ENCODE measurements around the gene ETV4. TPM values are rescaled to one million over a fixed set of nuclear protein-coding genes. Genes with fewer than 3 reads are reported as not detected.

Gene ETV4
- total and polyA plus RNA-seq, 2 of the 13 experiments (the other 11 are each of a cell fraction or from before 2014, with no cell fraction given), result 128 to 330 TPM

DNA sequence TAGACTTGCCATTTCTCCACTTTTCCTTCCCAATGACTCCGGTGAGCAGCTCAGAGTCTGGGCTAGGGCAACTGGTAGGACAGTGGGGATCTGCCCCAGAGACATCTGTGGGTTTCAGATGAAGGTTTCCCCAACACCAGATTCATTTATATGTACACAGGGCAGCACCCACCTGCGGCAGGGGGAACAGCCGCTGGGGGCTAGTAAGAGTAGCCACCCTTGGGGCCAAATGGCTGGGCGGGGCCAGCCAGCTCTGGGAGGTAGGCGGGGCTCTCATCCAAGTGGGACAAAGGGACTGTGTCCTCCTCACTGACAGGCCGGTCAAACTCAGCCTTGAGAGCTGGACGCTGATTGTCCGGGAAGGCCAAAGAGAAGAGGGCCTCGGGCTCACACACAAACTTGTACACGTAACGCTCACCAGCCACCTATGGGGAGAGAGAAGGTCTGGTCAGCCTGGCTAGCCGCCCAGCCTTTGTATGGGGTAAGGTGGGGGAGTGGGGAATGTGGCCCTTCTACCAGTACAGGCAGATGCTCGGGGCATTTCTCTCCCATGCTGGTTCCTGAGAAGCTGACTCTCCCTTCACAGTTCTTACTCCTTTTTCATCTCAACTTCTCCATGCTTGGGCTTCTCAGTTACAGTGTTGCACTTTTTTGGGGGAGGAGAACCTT, 17.7 kb downstream of the ETV4 start (continued):
- TF ChIP-seq ZNF646 (CRISPR knock-in tag; IDR thresholded peaks at IDR 0.05) (peak; percentile 62; the same call in 1 of the 2 replicates), SRF (IDR thresholded peaks at IDR 0.05; ENCODE audit: low read depth, low read length) (peak; percentile 5; the same call in 1 of the 2 replicates), TRIM22 (IDR thresholded peaks at IDR 0.05) (no peak), MLXIP (CRISPR knock-in tag; IDR thresholded peaks at IDR 0.05; ENCODE audit: borderline replicate concordance) (0 out of 2 replicates have a peak, but pooled peaks have one; percentile 21), ZNF230 (CRISPR knock-in tag; IDR thresholded peaks at IDR 0.05) (no peak), DDIT3 (CRISPR knock-in tag; IDR thresholded peaks at IDR 0.05) (no peak), THAP11 (CRISPR knock-in tag; IDR thresholded peaks at IDR 0.05) (peak; percentile 69; the same call in 1 of the 2 replicates), ZSCAN12 (CRISPR knock-in tag; IDR thresholded peaks at IDR 0.05) (no peak), PHF21A (CRISPR knock-in tag; IDR thresholded peaks at IDR 0.05) (peak; percentile 93), ZNF543 (CRISPR knock-in tag; IDR thresholded peaks at IDR 0.05) (peak; percentile 69), ZNF468 (CRISPR knock-in tag; IDR thresholded peaks at IDR 0.05) (no peak)
- TF ChIP-seq, protein P1, sequence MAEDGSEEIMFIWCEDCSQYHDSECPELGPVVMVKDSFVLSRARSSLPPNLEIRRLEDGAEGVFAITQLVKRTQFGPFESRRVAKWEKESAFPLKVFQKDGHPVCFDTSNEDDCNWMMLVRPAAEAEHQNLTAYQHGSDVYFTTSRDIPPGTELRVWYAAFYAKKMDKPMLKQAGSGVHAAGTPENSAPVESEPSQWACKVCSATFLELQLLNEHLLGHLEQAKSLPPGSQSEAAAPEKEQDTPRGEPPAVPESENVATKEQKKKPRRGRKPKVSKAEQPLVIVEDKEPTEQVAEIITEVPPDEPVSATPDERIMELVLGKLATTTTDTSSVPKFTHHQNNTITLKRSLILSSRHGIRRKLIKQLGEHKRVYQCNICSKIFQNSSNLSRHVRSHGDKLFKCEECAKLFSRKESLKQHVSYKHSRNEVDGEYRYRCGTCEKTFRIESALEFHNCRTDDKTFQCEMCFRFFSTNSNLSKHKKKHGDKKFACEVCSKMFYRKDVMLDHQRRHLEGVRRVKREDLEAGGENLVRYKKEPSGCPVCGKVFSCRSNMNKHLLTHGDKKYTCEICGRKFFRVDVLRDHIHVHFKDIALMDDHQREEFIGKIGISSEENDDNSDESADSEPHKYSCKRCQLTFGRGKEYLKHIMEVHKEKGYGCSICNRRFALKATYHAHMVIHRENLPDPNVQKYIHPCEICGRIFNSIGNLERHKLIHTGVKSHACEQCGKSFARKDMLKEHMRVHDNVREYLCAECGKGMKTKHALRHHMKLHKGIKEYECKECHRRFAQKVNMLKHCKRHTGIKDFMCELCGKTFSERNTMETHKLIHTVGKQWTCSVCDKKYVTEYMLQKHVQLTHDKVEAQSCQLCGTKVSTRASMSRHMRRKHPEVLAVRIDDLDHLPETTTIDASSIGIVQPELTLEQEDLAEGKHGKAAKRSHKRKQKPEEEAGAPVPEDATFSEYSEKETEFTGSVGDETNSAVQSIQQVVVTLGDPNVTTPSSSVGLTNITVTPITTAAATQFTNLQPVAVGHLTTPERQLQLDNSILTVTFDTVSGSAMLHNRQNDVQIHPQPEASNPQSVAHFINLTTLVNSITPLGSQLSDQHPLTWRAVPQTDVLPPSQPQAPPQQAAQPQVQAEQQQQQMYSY (CRISPR knock-in tag; IDR thresholded peaks at IDR 0.05), result no peak
